GM12873 (cell line): ENCODE data around the gene RBM38.

ENCODE experiments used
- CTCF ChIP-seq: IDR thresholded peaks from 2 replicates; pipeline ENCODE4 v1.5.1; 2012; ENCODE audit warnings: low read depth, mild to moderate bottlenecking, moderate library complexity, low read length, control low read depth; ENCODE audit not compliant: insufficient read depth; ENCODE audit errors: missing control alignments

The RBM38 gene

GRCh38 chr20:57448764-57449354 lies 57.7 kb downstream of the RBM38 start:
- no peak for TF ChIP-seq CTCF

- TF ChIP-seq CTCF = no peak
Observed at GRCh38 chr20:57449398-57450354, 58.5 kb downstream of the RBM38 start.

- no peak for TF ChIP-seq CTCF
Observed at GRCh38 chr20:57450419-57450818, 59.2 kb downstream of the RBM38 start.

- no peak for TF ChIP-seq CTCF
Observed at GRCh38 chr20:57450931-57451330, 59.7 kb downstream of the RBM38 start.

GRCh38 chr20:57451431-57451794 lies 60.2 kb downstream of the RBM38 start:
- no peak for TF ChIP-seq CTCF

- TF ChIP-seq CTCF = no peak
Observed at GRCh38 chr20:57451795-57452661, 60.8 kb downstream of the RBM38 start.

GRCh38 chr20:57455386-57455785 lies 64.2 kb downstream of the RBM38 start:
- no peak for TF ChIP-seq CTCF
